Activated T-cell treated with anti-CD3 and anti-CD28 coated beads, Interleukin-2, amount 50 U/mL, for 1 hour (primary cell): ENCODE measurements around the gene CCRL2.
"Not testable (repeated sequence)": the region's sequence is repeated elsewhere in the genome, so short reads cannot be mapped to it uniquely, and the experiment has no call there.

Experiments used
- DNase-seq: peaks from one replicate; pipeline ENCODE4 v3.0.0-alpha.2; 2020

The CCRL2 gene

DNA sequence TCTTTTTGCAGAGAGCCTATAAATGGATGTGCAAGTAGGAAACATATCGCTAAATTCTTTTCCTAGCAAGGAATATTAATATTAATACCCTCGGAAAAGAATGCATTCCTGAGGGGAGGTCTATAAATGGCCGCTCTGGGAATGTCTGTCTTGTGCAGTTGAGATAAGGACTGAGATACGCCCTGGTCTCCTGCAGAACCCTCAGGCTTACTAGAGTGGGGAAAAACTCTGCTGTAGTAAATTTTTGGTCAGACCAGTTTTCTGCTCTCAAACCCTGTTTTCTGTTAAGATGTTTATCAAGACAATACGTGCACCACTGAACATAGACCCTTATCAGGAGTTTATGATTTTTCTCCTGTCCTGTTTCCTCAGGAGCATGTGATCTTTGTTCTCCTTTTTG, 24.8 kb downstream of the CCRL2 start:
- DNase-seq = not testable (repeated sequence)

DNA sequence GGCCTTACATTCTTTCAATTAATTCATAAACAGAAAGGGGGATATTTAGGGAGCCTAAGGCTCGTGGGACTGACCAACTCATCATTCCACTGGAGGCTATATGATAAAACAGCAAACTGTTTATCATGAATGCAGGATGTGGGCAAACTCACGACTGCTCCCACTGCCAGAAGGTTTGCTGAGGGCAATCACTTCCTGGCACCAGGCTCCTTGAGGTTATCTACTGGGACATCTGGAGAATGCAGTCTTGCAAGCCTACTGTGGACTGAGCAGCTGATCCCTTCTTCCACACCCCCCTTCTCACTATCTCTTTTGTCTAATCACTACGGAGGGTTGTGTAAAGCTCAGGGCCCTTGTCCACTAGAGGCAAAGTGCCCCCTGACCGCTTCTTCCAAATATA, 26.1 kb downstream of the CCRL2 start:
- DNase-seq = not testable (repeated sequence)

DNA sequence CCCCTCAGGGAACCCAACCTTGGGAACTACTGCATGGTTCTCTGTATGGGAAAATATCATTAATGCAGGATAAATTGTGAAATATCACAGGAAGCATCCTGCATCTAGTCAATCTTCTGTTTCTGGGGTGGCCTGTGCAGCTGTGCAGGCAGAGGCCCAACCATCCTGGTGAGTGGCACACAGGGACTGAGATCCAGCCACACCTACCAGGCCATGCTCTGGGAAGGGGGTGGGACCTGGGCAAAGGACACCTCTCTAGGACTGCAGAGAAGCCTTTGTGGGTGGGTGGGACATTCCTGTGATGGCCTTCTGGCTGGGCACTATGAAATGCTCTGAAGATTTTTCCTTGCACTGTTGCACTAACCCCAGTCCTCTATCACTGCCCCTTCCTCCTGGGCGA, 26.8 kb downstream of the CCRL2 start:
- DNase-seq = no peak

DNA sequence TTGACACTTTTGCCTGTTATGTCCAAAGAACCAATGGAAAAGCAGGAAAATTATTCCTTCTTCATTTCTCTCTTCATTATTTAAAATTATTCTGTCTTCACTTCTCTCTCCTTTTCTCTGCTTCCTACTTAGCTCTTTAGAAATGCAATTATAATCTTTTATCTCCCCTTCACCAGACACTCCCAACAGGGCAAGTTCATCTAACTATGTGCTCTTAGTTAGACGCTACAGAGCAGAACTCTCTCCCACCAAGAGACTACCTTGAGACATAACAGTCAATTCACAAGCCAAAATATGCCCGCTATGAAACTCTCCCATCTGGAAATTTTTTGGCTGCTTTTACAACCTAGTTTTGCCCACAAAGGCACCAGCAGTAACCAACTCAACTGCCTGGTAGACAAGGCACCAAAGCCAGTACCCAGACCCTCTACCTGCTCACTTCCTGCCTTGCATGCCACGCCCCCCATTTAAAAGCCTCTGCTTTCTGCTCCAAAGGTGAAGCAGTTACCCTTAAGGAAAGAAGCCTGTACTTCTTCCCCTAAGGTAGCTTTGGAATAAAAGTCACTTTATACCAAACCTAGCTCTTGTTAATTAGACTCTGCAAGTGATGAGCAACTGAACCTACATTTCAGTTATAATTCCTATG, 28.1 kb downstream of the CCRL2 start:
- no peak for DNase-seq

DNA sequence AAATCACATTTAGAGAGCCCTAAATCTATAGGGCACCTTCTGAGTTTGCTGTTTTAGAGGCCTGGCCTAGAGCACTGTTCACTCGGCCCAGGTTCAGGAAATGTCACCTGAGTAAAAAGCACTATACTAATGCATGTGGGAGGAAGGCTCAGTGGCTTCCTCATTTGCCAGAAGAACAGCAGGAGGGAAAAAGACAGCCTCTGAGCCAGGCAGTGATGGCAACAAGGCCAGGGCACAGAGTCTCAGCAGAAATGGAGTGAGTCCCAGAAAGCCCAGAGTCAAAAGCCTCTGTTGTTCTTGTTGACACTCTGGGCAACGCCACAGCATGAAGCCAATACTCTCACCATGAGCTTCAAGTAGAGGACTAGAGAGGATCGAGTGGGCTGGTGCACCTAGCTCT, 31.8 kb downstream of the CCRL2 start:
- DNase-seq = no peak

DNA sequence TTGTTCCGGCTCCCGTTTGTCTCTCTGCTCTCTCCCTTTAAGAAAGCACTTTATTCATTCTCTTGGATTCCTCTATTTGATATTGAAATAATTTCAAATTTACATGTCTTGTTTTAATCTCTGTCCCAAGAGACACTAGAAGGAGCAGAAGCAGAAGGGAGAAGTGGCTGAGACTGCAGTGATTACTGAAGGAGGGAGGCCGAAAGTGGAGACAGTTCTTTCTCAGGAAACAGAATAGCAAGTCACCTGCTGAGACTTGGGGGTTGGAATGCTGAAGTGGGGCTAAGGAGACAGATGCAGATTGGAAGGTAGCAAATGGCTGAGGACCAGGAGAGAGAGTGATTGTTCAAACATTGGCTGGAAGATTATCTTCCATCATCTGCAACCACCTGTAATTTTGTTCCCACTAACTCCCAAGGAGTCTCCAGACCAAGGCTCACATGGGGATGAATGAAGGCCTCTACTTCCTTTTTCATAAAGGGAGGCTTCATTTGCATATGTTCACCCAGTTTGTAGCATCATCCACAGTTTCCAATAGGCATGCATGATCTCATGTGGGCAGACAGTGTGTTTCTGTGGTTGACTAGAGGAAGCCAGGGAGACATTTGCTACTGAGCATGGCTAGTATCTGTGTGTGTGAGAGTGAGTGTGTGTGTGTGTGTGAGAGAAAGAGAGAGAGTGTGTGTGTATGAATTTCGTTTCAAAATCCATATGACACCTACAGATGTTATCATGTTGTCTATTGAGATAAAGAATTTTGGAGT, 33.7 kb downstream of the CCRL2 start:
- DNase-seq = no peak

DNA sequence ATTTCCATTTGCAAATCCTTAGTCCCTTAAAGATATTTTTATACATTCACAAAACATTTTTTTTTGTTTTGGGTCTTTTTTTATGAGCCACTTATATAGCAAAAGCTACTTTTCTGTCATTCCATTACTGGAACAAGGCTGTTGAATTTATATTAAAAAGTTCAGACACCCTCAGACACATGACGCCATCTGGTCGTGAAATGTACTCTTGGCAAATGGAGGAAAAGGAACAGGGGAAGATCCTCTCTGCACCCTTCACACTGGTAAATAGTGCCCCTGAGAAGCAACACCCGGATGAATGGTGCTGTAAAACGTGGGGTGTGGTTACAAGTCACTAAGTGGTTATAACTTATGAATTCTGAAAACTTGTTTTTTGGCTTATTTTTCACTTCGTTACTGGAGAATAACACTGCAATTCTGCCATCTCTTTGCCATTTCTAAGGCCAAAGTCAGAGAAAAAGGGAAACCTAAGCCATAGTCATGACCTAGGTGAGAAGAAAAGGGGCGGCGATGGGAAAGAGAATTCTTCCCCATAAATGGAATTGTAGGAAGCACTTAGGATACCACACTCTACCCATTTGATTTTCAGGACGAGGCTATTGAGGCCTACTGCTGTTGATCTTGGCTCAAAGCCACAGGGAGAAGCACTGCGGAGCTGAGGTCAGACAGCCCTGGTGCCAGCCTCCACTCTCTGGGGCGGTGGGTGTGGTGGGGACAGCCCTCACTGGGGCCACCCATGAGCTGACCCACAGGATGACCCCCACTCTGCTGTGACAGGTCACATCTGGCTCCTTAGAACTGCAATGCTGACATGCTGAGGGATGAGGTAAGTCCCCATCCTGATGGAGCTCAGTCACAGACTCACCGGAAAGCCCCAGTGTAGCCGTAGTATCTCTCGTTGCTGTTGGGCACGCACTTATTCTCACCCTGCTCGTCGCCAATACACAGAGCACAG, 35.8 kb downstream of the CCRL2 start:
- DNase-seq = no peak

DNA sequence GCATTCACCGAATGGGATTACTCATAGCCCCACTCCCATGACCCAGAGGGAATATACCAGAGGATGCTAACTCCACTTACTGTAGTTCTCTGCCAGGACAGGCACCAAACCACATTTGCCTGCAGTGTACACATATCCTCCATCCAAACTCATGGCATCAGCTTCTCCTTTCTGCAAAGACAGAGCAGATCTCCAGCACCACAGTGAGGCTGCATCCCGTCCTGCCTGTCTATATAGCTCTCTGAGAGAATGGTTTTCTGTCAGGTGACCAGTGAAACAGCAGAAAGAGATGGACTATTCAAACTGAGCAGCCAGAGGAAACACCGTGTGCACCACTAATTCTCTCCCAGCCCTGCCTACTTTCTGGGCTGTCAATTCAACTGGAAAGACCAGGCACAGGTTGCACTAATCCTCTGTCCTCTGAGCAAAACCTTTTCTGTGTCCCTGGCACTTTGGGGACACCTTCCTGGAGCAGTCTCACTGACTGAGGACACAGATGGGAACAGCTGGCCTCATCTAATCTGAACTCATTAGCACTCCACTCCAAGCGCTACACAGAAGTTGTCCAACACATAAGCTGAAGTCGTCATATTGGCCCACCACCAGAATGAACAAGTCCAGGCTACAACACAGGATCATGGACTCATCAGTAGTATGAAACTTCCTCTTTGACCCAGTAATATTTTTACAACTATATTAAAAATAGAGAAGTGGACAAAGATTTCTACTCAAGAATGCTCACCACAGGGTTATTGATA, 40.3 kb downstream of the CCRL2 start:
- DNase-seq = no peak

DNA sequence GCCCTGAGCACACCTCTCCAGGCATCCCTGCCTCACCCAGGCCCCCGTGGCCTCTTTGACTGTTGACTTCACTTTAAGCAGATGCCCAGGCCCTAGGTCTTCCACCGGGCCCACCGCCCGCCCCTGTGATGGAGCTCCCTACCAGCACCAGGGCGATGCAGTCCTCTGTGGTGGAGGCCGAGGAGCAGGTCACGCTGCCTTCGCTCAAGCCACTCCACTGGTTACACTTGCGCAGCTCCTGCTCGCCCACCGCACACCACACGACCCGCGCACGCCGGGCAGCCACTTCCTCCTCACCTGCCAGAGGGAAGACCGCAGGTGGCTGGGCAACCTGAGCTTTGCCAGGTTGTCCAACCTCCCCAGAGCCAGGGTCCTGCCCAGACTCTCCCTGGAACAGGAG, 41.7 kb downstream of the CCRL2 start:
- DNase-seq = no peak

DNA sequence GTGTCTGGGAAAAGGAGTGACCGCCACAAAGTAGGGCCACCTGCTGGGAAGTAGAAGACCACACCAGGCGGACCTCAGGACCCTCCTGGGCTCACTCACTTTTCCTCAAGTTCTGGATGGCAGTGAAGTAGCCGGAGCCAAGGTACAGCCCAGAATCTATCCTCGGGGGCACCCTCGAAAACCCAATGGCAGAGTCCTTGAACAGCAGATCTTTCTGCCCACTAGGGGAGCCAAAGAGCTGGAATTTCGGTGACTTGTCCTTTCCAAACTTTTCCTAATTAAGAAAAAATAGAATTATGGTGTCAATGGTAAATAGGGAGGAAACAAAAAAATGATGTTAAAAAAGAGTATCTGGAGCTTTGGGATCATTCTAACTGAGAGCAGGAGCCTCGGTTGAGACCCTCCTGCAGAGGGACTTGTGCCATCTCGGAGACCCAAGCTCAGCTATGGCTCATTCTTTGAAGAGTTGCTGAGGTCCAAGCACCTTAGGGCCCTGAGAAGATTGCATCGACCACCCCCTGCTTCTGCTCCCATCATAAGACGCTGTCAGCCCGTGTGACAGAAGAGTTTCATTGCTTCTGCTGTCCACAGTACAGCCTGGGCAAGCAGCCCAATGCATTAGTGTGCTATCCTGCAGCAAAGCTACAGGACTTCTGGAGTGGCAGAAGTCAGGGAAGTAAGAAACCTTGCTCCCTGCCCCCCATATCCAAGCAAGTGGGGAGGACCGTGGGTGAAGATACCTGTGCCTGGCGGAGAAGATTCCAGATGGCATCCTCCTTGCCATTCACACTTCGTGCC, 42.9 kb downstream of the CCRL2 start:
- DNase-seq = no peak

DNA sequence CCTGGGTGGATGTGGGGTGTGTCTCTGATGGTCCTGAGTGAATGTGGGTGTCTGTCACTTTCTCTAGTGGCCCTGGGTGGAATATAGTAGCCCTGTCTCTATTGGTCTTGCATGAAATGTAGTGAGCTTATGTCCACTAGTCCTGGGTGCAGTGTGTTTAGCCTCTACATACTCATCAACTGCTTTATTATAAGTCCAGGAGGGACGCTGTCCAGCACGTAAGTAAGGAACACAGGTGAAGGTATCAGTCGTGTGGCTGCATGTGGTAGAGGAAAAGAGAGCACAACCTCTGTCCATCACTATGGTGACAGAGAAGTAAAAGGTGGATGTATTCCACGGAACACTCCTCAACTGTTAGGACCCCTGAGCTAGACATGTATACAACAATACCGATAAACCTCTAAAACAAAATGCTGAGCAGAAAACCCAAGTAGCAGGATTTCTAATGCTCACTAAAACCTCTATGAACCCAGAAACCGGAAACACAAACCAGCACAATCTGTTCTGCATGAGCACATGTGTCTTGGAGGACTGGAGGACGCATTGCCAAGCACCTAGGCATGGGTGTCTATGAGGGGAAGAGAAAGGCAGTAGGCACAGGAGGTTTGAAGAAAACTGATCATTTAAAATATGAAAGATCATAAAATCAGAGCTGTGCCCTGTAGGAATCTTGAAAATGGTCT, 46.6 kb downstream of the CCRL2 start:
- no peak for DNase-seq

DNA sequence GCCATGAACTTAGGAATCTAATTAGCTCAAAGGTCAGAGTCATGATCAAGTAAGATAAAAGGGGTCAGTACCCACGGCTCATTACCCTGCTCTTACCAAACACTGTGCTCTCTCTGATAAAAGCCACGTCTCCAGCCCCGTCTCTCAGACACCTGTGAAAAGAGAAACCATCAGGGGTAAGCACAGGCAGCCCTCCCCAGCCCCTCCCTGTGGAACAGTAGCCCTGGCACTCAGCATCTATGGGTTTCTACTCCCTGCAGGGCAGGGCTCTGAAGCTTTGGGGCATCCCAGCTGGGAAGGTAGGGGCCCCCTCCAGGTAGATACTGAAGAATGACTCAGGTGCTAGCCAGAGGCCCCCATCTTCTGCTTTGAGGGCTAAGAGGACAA, 47.1 kb downstream of the CCRL2 start:
- no peak for DNase-seq

DNA sequence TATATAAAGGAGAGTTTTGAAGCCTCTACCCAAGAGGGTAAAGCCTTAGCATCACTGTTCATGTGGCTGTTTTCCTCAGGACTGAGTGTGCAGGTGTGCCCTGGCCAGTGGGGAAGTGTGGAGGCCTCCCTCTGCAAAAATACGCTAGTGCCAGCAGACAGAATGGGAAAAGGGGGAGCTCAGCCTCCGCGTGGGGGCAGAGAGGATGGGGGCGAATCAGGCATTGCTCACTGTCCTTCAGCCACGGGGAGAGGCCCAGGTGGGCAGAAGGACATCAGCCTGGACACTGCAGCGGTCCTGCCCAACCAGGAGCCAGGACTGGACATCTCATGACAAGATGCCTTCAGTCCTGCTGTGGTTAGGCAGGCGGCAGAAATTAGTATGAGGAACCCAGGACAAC, 47.5 kb downstream of the CCRL2 start:
- no peak for DNase-seq

DNA sequence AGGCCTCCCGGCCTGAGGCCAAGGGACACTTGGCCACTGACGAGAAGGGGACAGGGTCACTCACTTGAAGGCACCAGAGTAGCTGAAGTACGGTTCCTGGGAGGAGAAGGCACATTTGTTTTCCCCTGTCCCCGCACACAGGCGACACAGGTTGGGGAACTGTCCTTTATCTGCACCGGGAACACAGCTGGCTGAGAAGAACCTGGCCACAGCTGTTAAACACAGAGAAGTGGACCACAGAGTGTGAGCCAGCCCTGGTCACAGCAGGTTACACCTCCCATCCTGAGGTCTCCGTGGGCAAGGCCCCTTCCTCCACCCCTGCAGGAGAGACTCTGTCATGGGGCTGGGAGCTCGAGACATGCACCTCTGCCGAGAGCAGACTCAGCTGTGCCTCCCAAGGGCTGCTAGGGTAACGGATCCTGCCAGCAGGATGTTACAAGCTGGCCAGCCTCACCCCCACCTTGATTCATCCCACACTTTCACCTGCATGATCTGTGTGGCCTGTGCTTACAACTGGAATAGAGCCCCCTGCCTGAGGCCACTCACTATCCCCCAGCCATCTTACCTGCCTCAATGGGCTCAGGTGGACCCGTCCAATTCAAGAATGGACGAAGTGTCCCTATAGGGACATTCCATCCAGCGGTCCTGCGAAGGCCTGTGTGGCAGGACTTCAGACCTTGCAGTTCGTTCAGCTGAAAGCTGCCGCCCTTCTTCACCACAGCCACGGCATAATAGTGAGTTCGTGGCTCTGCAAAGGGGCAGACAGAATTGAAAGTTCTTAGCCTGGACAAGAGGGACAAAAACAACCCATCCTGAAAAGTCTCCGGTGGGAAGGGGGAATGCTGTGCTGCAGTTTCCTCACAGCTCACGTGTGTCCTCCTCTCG, 48.4 kb downstream of the CCRL2 start:
- no peak for DNase-seq

DNA sequence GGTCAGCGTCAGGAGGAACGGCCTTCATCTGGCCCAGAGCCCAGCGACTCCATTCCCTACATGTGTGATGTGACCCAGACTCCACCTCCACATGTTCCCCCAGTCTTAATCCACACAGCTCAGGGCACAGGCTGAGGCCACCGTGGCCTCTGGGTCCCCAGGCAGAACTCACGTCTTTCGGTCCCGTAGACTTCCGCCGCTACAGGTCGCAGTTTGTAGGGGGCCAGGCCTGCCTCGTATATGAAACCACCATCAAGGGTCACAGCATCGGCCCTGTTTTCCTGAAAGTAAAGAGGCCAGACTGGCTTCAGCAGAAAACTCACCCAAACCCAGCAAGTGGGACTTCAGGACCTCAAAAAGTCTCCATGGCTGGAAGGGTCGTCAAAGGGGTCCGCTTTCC, 49.1 kb downstream of the CCRL2 start:
- no peak for DNase-seq
